ENCODE data around the gene PEX14.

GRCh38 chr1:10657088-10657847 is 182.5 kb downstream of the PEX14 start:
- TF ChIP-seq, protein P1, sequence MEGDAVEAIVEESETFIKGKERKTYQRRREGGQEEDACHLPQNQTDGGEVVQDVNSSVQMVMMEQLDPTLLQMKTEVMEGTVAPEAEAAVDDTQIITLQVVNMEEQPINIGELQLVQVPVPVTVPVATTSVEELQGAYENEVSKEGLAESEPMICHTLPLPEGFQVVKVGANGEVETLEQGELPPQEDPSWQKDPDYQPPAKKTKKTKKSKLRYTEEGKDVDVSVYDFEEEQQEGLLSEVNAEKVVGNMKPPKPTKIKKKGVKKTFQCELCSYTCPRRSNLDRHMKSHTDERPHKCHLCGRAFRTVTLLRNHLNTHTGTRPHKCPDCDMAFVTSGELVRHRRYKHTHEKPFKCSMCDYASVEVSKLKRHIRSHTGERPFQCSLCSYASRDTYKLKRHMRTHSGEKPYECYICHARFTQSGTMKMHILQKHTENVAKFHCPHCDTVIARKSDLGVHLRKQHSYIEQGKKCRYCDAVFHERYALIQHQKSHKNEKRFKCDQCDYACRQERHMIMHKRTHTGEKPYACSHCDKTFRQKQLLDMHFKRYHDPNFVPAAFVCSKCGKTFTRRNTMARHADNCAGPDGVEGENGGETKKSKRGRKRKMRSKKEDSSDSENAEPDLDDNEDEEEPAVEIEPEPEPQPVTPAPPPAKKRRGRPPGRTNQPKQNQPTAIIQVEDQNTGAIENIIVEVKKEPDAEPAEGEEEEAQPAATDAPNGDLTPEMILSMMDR (IDR thresholded peaks at IDR 0.05) = no peak
- no peak for TF ChIP-seq POLR2A (IDR thresholded peaks at IDR 0.05)
